Measurements from ENCODE around the gene PRM2. TPM values are rescaled to one million over a fixed set of nuclear protein-coding genes. Genes with fewer than 3 reads are reported as not detected.

Gene PRM2
- total and polyA plus RNA-seq, 2 donors: 0.28 to 5.2 TPM

- Histone ChIP-seq H3K36me3 (ENCODE audit: control insufficient read depth in 2 of 2, insufficient read depth in 2 of 2, low read length in 1 of 2) (peaks cover 0 to 2% of the 10 kb centered on the region in 2 donors), H3K9me3 (ENCODE audit: control insufficient read depth in 2 of 2, insufficient read depth in 1 of 2, low read length in 1 of 2) (no peaks in the 10 kb centered on the region), H3K4me1 (ENCODE audit: control insufficient read depth in 2 of 2, insufficient read depth in 2 of 2, low read length in 2 of 2) (peaks cover 13 to 50% of the 10 kb centered on the region in 2 donors), H3K27me3 (ENCODE audit: control insufficient read depth in 2 of 2, insufficient read depth in 1 of 2, low read length in 1 of 2) (no peaks in the 10 kb centered on the region), H3K4me3 (ENCODE audit: low read length in 2 of 2) (no peak overlapping the region), H3K27ac (ENCODE audit: low read depth in 1 of 2, low read length in 1 of 2) (no peak overlapping the region)
- no peak for DNase-seq (ENCODE audit: low read depth in 6 of 9, low spot score in 9 of 9)
- 84% methylated on average over 5 of the region's 5 CpGs for WGBS
These were observed 34.6 kb downstream of the PRM2 start for GRCh38 chr16:11241480-11242204.

- Histone ChIP-seq H3K4me3 (ENCODE audit: low read length in 2 of 2) (peak overlapping the region in 1 of 2 donors; percentile 13), H3K9me3 (ENCODE audit: control insufficient read depth in 2 of 2, insufficient read depth in 1 of 2, low read length in 1 of 2) (no peaks in the 10 kb centered on the region), H3K36me3 (ENCODE audit: control insufficient read depth in 2 of 2, insufficient read depth in 2 of 2, low read length in 1 of 2) (peaks cover 0 to 2% of the 10 kb centered on the region in 2 donors), H3K27ac (ENCODE audit: low read depth in 1 of 2, low read length in 1 of 2) (peak overlapping the region; percentile 10 to 74), H3K4me1 (ENCODE audit: control insufficient read depth in 2 of 2, insufficient read depth in 2 of 2, low read length in 2 of 2) (peaks cover 12 to 49% of the 10 kb centered on the region in 2 donors), H3K27me3 (ENCODE audit: control insufficient read depth in 2 of 2, insufficient read depth in 1 of 2, low read length in 1 of 2) (no peaks in the 10 kb centered on the region)
- peak in 1 of 9 donors; percentile 77 for DNase-seq (ENCODE audit: low read depth in 6 of 9, low spot score in 9 of 9)
- 39% methylated on average over 10 of the region's 10 CpGs for WGBS
These were observed 35.4 kb downstream of the PRM2 start for GRCh38 chr16:11240636-11241473.

DNA sequence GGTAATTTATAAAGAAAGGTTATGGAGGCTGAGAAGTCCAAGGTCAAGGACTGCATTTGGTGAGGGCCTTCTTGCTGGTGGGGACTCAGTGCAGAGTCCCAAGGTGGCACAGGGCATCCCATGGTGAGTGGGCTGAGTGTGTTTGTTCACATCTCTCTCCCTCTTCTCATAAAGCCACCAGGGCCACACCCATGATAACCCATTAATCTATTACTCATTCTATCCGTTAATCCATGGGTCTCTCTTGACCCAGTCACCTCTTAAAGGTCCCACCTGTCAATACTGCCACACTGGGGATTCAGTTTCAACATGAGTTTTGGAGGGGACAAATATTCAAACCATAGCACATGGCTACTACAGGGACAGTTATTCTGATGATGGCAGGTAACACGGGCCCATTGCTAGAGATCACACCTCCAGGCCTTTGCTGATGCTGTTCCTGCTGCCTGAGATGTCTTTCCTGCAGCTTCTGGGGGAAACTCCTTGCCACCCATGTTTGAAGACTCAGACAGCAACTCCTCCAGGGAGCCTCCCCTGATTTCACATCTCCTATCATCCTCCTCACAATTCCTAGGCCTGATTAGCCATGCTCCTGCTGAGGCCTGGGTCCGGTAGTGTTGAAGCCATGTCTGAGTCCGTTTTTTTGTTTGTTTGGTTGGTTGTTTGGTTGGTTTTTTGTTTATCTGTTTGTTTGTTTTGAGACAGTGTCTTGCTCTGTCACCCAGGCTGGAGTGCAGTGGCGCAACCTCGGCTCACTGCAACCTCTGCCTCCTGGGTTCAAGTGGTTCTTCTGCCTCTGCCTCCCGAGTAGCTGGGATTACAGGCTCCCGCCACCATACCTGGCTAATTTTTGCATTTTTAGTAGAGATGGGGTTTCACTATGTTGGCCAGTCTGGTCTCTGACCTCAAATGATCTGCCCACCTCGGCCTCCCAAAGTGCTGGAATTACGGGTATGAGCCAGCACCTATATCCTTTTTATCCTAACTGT lies 36.3 kb downstream of the PRM2 start:
- Histone ChIP-seq H3K4me3 (ENCODE audit: low read length in 2 of 2) (no peak overlapping the region), H3K9me3 (ENCODE audit: control insufficient read depth in 2 of 2, insufficient read depth in 1 of 2, low read length in 1 of 2) (no peaks in the 10 kb centered on the region), H3K36me3 (ENCODE audit: control insufficient read depth in 2 of 2, insufficient read depth in 2 of 2, low read length in 1 of 2) (peaks cover 0 to 2% of the 10 kb centered on the region in 2 donors), H3K27me3 (ENCODE audit: control insufficient read depth in 2 of 2, insufficient read depth in 1 of 2, low read length in 1 of 2) (no peaks in the 10 kb centered on the region), H3K27ac (ENCODE audit: low read depth in 1 of 2, low read length in 1 of 2) (peak overlapping the region in 1 of 2 donors; percentile 74), H3K4me1 (ENCODE audit: control insufficient read depth in 2 of 2, insufficient read depth in 2 of 2, low read length in 2 of 2) (peaks cover 11 to 58% of the 10 kb centered on the region in 2 donors)
- DNase-seq (ENCODE audit: low read depth in 6 of 9, low spot score in 9 of 9): no peak
- WGBS: 84% methylated on average over 10 of the region's 10 CpGs

GRCh38 chr16:11238272-11239202 lies 37.7 kb downstream of the PRM2 start:
- H3K27ac ChIP-seq (ENCODE audit: low read depth in 1 of 2, low read length in 1 of 2): no peak overlapping the region

DNA sequence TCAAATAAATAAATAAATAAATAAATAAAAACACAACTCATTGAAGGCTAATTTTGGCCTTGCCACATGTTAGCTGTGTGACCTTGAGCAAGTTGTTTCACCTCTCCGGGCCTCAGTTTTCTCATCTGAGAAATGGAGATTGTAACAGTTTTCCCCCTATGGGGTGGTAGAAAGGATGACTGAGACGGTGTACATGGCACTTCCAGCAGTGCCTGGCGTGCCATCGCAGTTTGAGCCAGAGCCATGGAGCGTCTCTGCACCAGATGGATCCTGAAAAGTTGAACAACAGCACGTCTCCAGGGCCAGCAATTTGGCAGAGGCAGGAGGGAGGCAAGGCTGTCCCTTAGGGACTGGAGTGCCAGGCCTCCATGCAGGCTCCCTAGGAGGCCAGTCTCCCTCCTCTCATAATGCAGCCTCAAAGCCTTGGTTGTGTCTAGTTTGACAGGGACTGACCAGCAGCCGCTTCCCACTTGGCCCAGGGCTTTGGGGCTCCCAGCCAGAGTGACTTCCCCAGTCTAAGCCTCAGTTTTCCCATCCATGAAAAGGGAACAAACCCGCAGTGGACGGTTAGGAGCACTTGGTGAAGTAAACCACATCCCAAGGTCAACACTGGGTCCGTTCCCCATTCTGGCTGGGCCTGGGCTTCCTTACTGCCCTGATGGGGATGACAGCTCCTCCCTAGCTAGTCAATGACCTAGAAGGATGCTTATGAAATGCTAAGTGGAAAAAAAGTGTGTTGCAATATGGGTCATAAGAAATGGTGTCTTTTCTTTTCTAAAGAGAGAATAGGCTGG lies 39.6 kb downstream of the PRM2 start:
- H3K36me3 ChIP-seq (ENCODE audit: control insufficient read depth in 2 of 2, insufficient read depth in 2 of 2, low read length in 1 of 2): peaks cover 0 to 2% of the 10 kb centered on the region in 2 donors
- no peaks in the 10 kb centered on the region for H3K27me3 ChIP-seq (ENCODE audit: control insufficient read depth in 2 of 2, insufficient read depth in 1 of 2, low read length in 1 of 2)
- H3K4me1 ChIP-seq (ENCODE audit: control insufficient read depth in 2 of 2, insufficient read depth in 2 of 2, low read length in 2 of 2): peaks cover 29 to 77% of the 10 kb centered on the region in 2 donors
- H3K4me3 ChIP-seq (ENCODE audit: low read length in 2 of 2): no peak overlapping the region
- no peak overlapping the region for H3K27ac ChIP-seq (ENCODE audit: low read depth in 1 of 2, low read length in 1 of 2)
- no peaks in the 10 kb centered on the region for H3K9me3 ChIP-seq (ENCODE audit: control insufficient read depth in 2 of 2, insufficient read depth in 1 of 2, low read length in 1 of 2)
- WGBS: 91% methylated on average over 10 of the region's 10 CpGs
- no peak for DNase-seq (ENCODE audit: low read depth in 6 of 9, low spot score in 9 of 9)

More at GRCh38 chr16:11238272-11239202, 37.7 kb downstream of the PRM2 start:
- Histone ChIP-seq H3K4me3 (ENCODE audit: low read length in 2 of 2) (no peak overlapping the region), H3K27me3 (ENCODE audit: control insufficient read depth in 2 of 2, insufficient read depth in 1 of 2, low read length in 1 of 2) (no peaks in the 10 kb centered on the region), H3K36me3 (ENCODE audit: control insufficient read depth in 2 of 2, insufficient read depth in 2 of 2, low read length in 1 of 2) (peaks cover 0 to 2% of the 10 kb centered on the region in 2 donors), H3K4me1 (ENCODE audit: control insufficient read depth in 2 of 2, insufficient read depth in 2 of 2, low read length in 2 of 2) (peaks cover 20 to 72% of the 10 kb centered on the region in 2 donors), H3K9me3 (ENCODE audit: control insufficient read depth in 2 of 2, insufficient read depth in 1 of 2, low read length in 1 of 2) (no peaks in the 10 kb centered on the region)
- no peak for DNase-seq (ENCODE audit: low read depth in 6 of 9, low spot score in 9 of 9)
- 98% methylated on average over 15 of the region's 15 CpGs for WGBS

- 39% methylated on average over 5 of the region's 5 CpGs for WGBS
- peaks cover 0 to 2% of the 10 kb centered on the region in 2 donors for H3K36me3 ChIP-seq (ENCODE audit: control insufficient read depth in 2 of 2, insufficient read depth in 2 of 2, low read length in 1 of 2)
- H3K4me3 ChIP-seq (ENCODE audit: low read length in 2 of 2): no peak overlapping the region
- peaks cover 23 to 74% of the 10 kb centered on the region in 2 donors for H3K4me1 ChIP-seq (ENCODE audit: control insufficient read depth in 2 of 2, insufficient read depth in 2 of 2, low read length in 2 of 2)
- no peaks in the 10 kb centered on the region for H3K9me3 ChIP-seq (ENCODE audit: control insufficient read depth in 2 of 2, insufficient read depth in 1 of 2, low read length in 1 of 2)
- no peak for DNase-seq (ENCODE audit: low read depth in 6 of 9, low spot score in 9 of 9)
- no peaks in the 10 kb centered on the region for H3K27me3 ChIP-seq (ENCODE audit: control insufficient read depth in 2 of 2, insufficient read depth in 1 of 2, low read length in 1 of 2)
- H3K27ac ChIP-seq (ENCODE audit: low read depth in 1 of 2, low read length in 1 of 2): peak overlapping the region in 1 of 2 donors; percentile 8
These were observed 40.6 kb downstream of the PRM2 start for GRCh38 chr16:11235703-11235991.

- Histone ChIP-seq H3K36me3 (ENCODE audit: control insufficient read depth in 2 of 2, insufficient read depth in 2 of 2, low read length in 1 of 2) (peaks cover 0 to 2% of the 10 kb centered on the region in 2 donors), H3K27ac (ENCODE audit: low read depth in 1 of 2, low read length in 1 of 2) (peak overlapping the region; percentile 36 to 46), H3K4me3 (ENCODE audit: low read length in 2 of 2) (no peak overlapping the region), H3K27me3 (ENCODE audit: control insufficient read depth in 2 of 2, insufficient read depth in 1 of 2, low read length in 1 of 2) (no peaks in the 10 kb centered on the region), H3K4me1 (ENCODE audit: control insufficient read depth in 2 of 2, insufficient read depth in 2 of 2, low read length in 2 of 2) (peaks cover 21 to 69% of the 10 kb centered on the region in 2 donors), H3K9me3 (ENCODE audit: control insufficient read depth in 2 of 2, insufficient read depth in 1 of 2, low read length in 1 of 2) (no peaks in the 10 kb centered on the region)
- 92% methylated on average over 13 of the region's 13 CpGs for WGBS
- no peak for DNase-seq (ENCODE audit: low read depth in 6 of 9, low spot score in 9 of 9)
These were observed 41.2 kb downstream of the PRM2 start for GRCh38 chr16:11234884-11235702.

Data from thymus (tissue), 11 donors.